VCaP (cell line): Measurements from ENCODE around the gene SEC23A.
"Not testable (repeated sequence)": the region's sequence is repeated elsewhere in the genome, so short reads cannot be mapped to it uniquely, and the experiment has no call there.

Experiments
- H3K27ac ChIP-seq: fragments of 450-650 bp; 2 replicates; pipeline ENCODE4 v1.5.1; 2017
- CTCF ChIP-seq: fragments of 450-650 bp; conservative IDR thresholded peaks from 2 replicates; pipeline ENCODE4 v1.5.1; 2017; ENCODE audit warnings: mild to moderate bottlenecking, moderate library complexity

Gene SEC23A

GRCh38 chr14:39033371-39033770 lies 69.7 kb downstream of the SEC23A start:
- no peak for TF ChIP-seq CTCF
- no peak overlapping the region for H3K27ac ChIP-seq

GRCh38 chr14:39030209-39030608 lies 72.8 kb downstream of the SEC23A start:
- TF ChIP-seq CTCF, result no peak
- no peak overlapping the region for H3K27ac ChIP-seq

- TF ChIP-seq CTCF, result no peak
- no peak overlapping the region for H3K27ac ChIP-seq
These were observed 73.2 kb downstream of the SEC23A start for GRCh38 chr14:39029789-39030188.

- no peak overlapping the region for H3K27ac ChIP-seq
- TF ChIP-seq CTCF, result no peak
These were observed 74.4 kb downstream of the SEC23A start for GRCh38 chr14:39028620-39029019.

GRCh38 chr14:39025810-39026627 lies 77.0 kb downstream of the SEC23A start:
- TF ChIP-seq CTCF, result no peak
- peak overlapping the region; percentile 76 for H3K27ac ChIP-seq

- no peak for TF ChIP-seq CTCF
- H3K27ac ChIP-seq, result peak overlapping the region; percentile 76
These were observed 77.7 kb downstream of the SEC23A start for GRCh38 chr14:39025250-39025809.

- TF ChIP-seq CTCF, result no peak
- peak overlapping the region; percentile 76 for H3K27ac ChIP-seq
These were observed 78.8 kb downstream of the SEC23A start for GRCh38 chr14:39023939-39024871.

- not testable (repeated sequence) for H3K27ac ChIP-seq
These were observed 85.7 kb downstream of the SEC23A start for GRCh38 chr14:39017096-39018016.
